Measurements from ENCODE around the gene HELZ.

Gene HELZ

GRCh38 chr17:67258821-67259468 lies 13.9 kb upstream of the HELZ start (continued):
- TF ChIP-seq SCRT1 (tag by site-specific recombination; IDR thresholded peaks at IDR 0.05; ENCODE audit: borderline replicate concordance) (no peak), ZNF513 (tag by site-specific recombination; IDR thresholded peaks at IDR 0.05) (no peak)

GRCh38 chr17:67256075-67256732 lies 11.2 kb upstream of the HELZ start:
- CTCF ChIA-PET, result interaction anchor here (0.7 kb wide), 2 partner anchors 8 to 455 kb away, joined by 3 read pairs; no protein-coding TSS in a partner anchor
- H3K27ac ChIP-seq (ENCODE audit: extremely low read depth, low read depth, low read length), result no peak overlapping the region
- TF ChIP-seq ZNF558 (tag by site-specific recombination; IDR thresholded peaks at IDR 0.05) (no peak), ZNF610 (tag by site-specific recombination; IDR thresholded peaks at IDR 0.05; ENCODE audit: borderline replicate concordance) (no peak), ZIC2 (tag by site-specific recombination; IDR thresholded peaks at IDR 0.05) (no peak), ZNF223 (tag by site-specific recombination; IDR thresholded peaks at IDR 0.05) (no peak), ZBTB44 (tag by site-specific recombination; IDR thresholded peaks at IDR 0.05) (no peak), OSR2 (tag by site-specific recombination; IDR thresholded peaks at IDR 0.05) (no peak), ZBTB49 (tag by site-specific recombination; IDR thresholded peaks at IDR 0.05; ENCODE audit: low read depth) (no peak), ZNF645 (tag by site-specific recombination; IDR thresholded peaks at IDR 0.05) (no peak), MZF1 (tag by site-specific recombination; IDR thresholded peaks at IDR 0.05; ENCODE audit: borderline replicate concordance) (no peak), ZSCAN4 (tag by site-specific recombination; IDR thresholded peaks at IDR 0.05) (no peak), ZNF514 (tag by site-specific recombination; IDR thresholded peaks at IDR 0.05) (no peak), ZNF747 (tag by site-specific recombination; IDR thresholded peaks at IDR 0.05) (no peak), ZNF423 (tag by site-specific recombination; IDR thresholded peaks at IDR 0.05) (no peak), SP7 (tag by site-specific recombination; IDR thresholded peaks at IDR 0.05) (no peak), TCF7L2 (IDR thresholded peaks at IDR 0.05; ENCODE audit: borderline replicate concordance, low read depth, low read length) (no peak), ZNF350 (tag by site-specific recombination; IDR thresholded peaks at IDR 0.05) (no peak), PRDM10 (tag by site-specific recombination; IDR thresholded peaks at IDR 0.05) (no peak)
- H3K4me3 ChIP-seq (ENCODE audit: low read depth, low read length), result no peak overlapping the region
- H3K9me3 ChIP-seq (ENCODE audit: control insufficient read depth, insufficient read depth, low read depth, low read length), result no peaks in the 10 kb centered on the region
- H3K36me3 ChIP-seq (ENCODE audit: control insufficient read depth in 2 of 2, insufficient read depth in 1 of 2, low read length in 2 of 2), result no peaks in the 10 kb centered on the region
- 0 out of 2 replicates have a peak, but pooled peaks cover 3% of the 10 kb centered on the region for H3K4me1 ChIP-seq (ENCODE audit: control insufficient read depth, insufficient read depth, low read length)
- POLR2A ChIA-PET, result no interaction called here
